ENCODE measurements around the gene ANO3.
A peak's percentile ranks its signal among the peaks of the same experiment; 100 is the strongest.

Gene ANO3

DNA sequence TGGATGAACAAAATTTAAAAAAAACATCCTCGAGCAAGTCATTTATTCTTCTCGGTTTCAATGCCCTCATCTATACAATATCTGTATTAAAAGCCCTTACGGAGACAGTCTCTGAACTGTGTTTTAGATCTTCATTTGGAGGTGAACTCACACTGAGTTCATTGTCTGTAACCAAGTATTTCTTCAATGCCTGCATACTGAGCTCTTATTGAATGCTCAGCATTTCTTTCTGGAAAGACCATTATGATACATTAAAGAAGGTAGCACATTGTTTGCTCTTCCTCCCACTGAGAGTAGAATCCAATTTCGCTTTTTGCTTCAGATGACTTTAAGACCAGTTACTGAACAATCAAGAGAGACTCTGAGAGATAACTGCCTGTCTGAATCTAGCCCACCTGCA is 1.7 kb upstream of the ANO3 start:
- TF ChIP-seq GATA2 (IDR thresholded peaks at IDR 0.05; ENCODE audit: low read depth, low read length) (no peak), GATA3 (IDR thresholded peaks at IDR 0.05; ENCODE audit: low read depth, low read length) (no peak)

DNA sequence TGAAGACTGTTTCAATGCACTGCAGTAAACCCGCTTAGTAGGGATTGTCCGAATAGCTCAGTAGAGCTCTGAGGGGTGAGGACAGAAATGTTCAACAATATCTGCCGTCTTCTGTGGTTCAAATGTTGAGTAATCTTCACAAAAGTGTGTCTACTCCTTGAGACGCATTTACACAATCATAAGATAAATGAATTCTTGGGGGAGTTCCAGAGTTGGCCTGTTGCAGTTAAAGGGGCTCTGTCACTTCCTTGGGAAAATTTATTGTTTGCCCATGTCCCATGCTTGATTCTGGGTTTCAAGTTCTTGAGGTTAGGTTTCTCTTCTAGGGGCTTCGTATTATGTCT is 614 bp downstream of the ANO3 start:
- TF ChIP-seq GATA2 (IDR thresholded peaks at IDR 0.05; ENCODE audit: low read depth, low read length) (no peak), GATA3 (IDR thresholded peaks at IDR 0.05; ENCODE audit: low read depth, low read length) (no peak)

DNA sequence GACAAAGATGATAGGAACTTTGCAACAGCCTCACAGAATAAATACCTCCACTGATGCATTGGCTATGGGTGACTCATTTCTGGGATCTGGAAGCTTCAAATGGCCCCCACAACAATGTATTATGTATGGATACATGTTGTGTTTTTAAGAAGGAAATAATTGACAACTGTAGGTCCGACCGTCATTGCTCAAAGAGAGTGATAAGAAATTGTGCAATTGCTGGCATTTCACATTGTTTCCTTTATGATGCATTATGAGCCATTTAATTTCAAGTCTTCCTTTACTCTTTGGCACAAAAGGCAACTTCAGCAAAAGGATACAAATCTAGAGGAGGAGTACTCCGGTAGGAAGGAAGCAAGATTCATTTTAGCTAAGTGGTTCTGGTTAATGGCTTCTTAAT is 2.0 kb downstream of the ANO3 start:
- TF ChIP-seq GATA2 (IDR thresholded peaks at IDR 0.05; ENCODE audit: low read depth, low read length): no peak
- no peak for TF ChIP-seq GATA3 (IDR thresholded peaks at IDR 0.05; ENCODE audit: low read depth, low read length)

DNA sequence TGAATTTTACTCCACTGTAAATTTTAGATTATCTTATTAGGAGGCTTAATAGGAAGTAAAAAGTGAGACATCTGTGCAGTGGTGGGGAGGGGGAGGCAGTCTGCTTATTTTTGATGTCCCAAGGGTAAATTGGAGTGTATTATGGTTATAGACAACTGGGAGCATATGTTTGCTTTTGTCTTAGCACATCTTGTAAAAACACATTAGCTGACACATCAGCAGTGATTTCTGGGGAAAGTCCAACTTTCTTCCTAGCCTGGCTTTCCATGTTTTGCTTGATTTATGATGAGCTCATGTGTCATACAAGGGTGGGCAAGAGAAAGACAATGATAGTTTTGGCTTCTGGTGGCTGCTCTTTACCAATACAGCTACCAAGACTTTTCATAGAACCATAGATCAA is 4.0 kb downstream of the ANO3 start:
- TF ChIP-seq GATA2 (IDR thresholded peaks at IDR 0.05; ENCODE audit: low read depth, low read length): peak; percentile 25; the same call in 1 of the 2 replicates
- no peak for TF ChIP-seq GATA3 (IDR thresholded peaks at IDR 0.05; ENCODE audit: low read depth, low read length)

DNA sequence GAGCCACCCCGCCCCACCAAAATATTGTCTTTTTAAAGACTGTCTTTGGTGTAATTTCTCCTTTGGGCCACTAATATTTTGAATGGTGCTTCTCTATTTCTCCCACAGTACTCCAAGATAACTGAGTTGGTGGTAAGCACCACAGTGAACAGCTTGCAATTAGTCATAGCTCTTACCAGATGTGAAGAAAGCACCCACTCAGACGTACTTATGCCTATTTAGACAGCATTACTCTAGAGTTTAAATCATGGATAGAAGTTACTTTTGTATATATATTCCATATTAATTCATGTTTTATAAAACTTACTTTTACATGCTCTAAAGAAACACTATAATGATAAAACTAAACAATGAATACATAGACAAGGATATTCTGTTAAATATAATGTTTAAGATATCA is 12.7 kb downstream of the ANO3 start:
- TF ChIP-seq GATA3 (IDR thresholded peaks at IDR 0.05; ENCODE audit: low read depth, low read length) (no peak), GATA2 (IDR thresholded peaks at IDR 0.05; ENCODE audit: low read depth, low read length) (no peak)

DNA sequence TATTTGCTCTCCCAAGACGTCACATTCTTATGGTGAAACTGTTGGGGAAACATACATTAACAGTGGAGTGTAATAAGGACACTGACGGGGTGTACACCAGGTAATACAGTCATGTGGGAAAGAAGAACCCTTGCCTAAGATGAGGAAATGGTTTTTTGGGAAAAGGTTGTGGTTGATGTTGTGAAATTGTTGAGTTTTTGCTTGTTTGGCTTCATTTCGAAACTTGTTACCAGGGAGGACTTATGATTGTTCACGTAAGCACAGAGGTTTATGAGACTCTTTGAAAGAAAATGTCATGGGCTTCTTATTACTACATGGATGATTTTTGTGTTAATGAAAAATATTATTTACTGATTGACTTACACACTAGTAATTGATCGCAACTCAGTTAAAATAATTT is 16.8 kb downstream of the ANO3 start:
- no peak for TF ChIP-seq GATA3 (IDR thresholded peaks at IDR 0.05; ENCODE audit: low read depth, low read length)
- no peak for TF ChIP-seq GATA2 (IDR thresholded peaks at IDR 0.05; ENCODE audit: low read depth, low read length)

DNA sequence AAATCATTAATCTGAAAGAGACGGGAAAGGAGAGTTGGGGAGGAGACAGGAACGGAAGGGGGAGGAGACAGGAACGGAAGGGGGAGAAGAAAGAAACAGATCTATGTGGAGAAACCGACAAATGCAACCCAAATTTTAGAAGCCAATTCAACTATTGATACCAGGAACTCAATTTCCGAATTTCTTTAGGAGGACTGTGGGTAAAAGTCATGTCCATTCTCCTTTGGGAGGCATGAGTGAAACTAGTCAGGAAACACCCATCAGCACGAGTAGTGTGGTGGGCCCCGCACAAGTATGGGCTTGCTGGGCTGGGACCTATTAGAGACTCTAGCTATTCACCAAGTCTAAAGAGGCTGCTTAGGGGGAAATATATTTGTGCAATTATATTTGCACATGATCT is 18.1 kb downstream of the ANO3 start:
- TF ChIP-seq GATA3 (IDR thresholded peaks at IDR 0.05; ENCODE audit: low read depth, low read length) (no peak), GATA2 (IDR thresholded peaks at IDR 0.05; ENCODE audit: low read depth, low read length) (no peak)

DNA sequence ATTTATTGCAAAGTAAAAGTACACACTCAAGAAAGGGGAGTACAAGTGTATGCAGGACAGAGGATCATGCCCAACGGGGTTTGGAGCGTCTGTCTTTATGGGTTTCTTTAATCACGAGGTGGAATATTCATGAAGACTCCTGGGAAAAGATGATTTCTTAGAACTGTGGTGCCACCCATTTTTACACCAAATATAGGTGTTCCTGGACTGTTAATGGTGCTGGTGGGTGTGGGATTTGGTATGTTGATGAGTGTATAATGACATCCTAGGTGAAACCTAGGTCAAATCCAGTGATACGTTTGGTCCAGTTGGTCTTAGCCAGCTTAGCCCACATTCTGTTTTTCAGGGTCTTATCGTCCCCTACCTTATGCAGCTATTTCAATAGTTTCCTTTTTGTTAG is 21.1 kb downstream of the ANO3 start:
- TF ChIP-seq GATA2 (IDR thresholded peaks at IDR 0.05; ENCODE audit: low read depth, low read length) (no peak), GATA3 (IDR thresholded peaks at IDR 0.05; ENCODE audit: low read depth, low read length) (no peak)

DNA sequence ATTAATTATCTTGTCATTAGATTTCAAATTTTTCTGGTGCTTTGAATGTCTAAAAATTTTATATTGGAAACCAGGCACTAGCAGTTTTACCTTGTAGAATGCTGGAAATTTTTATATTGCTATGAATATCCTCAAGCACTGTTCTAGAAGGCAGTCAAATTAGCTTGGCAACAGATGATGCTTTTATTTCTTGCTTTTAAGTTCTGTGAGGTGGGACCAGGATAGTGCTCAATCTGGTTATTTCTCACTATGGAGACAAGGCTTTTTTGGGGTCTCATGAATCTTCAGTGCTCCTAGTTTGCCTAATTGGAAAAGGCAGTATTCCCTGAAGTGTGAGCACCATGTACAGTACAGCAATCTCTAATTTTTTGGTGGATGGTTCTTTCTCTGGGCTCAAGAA is 27.1 kb downstream of the ANO3 start:
- TF ChIP-seq GATA2 (IDR thresholded peaks at IDR 0.05; ENCODE audit: low read depth, low read length) (no peak), GATA3 (IDR thresholded peaks at IDR 0.05; ENCODE audit: low read depth, low read length) (no peak)

DNA sequence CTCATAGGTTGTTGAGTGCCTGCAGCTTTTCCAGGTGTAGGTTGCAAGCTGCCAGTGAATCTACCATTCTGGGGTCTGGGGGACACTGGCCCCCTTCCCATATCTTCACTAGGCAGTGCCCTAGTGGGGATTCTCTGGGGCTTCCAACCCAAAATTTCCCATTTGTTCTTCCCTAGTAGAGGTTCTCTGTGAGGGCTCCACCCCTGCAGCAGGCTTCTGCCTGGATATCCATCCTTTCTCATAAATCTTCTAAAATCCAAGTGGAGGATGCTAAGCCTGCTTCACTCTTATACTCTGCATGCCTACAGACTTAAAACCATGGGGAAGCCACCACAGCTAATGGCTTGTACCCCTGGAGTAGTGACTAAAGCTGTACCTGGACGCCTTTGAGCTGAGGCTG is 33.4 kb downstream of the ANO3 start:
- TF ChIP-seq GATA3 (IDR thresholded peaks at IDR 0.05; ENCODE audit: low read depth, low read length) (no peak), GATA2 (IDR thresholded peaks at IDR 0.05; ENCODE audit: low read depth, low read length) (no peak)

DNA sequence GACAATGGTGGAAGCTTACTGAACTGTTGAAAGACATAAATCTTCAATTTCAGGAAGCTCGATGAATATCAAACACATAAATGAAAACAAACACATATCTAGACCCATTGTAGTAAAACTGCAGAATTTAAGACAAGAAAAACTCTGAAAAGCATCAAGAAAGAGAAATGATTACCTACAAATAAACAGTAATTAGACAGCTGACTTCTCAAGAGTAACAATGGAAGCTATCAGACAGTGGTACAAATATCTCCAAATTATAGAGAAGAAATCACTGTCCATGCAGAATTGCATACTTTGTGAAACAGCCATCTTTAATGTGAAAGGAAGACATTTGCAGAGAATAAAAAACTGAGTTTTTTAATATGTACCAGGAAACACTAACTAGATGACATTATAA is 45.7 kb downstream of the ANO3 start:
- TF ChIP-seq GATA2 (IDR thresholded peaks at IDR 0.05; ENCODE audit: low read depth, low read length) (no peak), GATA3 (IDR thresholded peaks at IDR 0.05; ENCODE audit: low read depth, low read length) (no peak)

DNA sequence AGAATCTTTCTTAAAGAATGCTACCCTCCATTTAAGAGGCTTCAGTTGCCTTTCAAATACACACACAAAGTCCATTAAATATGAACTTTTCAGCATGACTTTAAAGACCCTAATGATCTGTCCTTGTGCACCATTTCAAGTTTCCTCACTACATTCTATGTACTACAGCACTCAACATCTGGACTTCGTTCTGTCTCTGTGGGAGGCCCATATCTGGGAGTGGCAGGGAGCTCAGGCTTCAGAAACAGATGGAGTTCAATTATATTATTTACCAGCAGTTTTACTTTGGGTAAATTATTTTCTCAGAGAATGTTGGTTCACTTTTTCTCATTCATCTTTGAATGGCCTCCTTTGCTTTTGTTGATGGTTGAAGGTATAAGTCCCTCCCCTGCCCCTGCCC is 67.4 kb downstream of the ANO3 start:
- TF ChIP-seq GATA3 (IDR thresholded peaks at IDR 0.05; ENCODE audit: low read depth, low read length): no peak
- TF ChIP-seq GATA2 (IDR thresholded peaks at IDR 0.05; ENCODE audit: low read depth, low read length): no peak

DNA sequence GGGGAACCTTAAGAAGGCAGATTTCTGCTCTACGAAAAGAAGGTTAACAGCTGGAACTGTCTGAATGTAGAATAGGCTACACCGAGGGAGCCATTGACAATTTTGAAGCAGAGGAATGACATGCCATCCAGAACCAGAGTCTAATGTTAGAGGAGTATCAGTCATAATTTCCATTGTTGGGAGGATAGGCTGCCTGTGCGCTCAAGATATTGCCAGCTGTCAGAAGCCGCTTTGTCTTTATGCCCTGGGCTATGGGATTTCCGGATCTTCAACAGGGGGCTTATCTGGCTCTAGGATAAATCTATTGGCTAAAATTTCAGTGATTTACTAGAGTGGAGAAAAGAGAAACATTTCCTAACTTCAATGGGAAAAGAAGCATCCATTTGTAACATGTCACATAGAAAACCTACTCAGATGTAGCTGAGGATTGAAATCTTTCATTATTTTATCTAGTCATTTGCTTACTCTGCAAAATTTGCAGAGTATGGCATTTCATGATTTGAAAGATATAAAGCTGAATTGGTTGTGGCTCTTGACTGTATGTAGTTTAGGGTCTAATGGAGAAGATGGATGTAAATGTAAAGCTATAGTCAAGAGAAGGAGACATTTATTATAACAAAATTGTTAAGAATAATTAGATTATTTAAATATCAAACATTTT is 78.9 kb downstream of the ANO3 start:
- TF ChIP-seq GATA3 (IDR thresholded peaks at IDR 0.05; ENCODE audit: low read depth, low read length) (no peak), GATA2 (IDR thresholded peaks at IDR 0.05; ENCODE audit: low read depth, low read length) (no peak)

DNA sequence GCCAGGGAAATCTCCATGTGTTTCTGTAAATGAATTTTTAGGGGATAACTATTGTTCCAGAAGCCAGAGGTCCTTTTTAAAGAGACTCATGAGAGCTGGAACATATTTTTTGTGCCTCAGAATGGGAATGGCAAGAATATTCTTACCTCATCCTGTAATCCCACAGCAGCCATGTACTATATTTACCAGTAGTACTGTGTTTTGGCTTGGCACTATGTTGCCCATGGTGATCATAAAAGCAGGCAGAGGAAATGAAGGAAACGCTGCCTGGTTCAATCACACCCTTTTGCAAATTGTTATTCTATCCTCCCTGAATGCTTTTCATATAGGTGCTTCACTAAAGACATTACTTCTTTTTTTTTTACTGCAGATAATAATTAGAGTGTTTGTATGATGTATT is 81.0 kb downstream of the ANO3 start:
- TF ChIP-seq GATA3 (IDR thresholded peaks at IDR 0.05; ENCODE audit: low read depth, low read length): no peak
- no peak for TF ChIP-seq GATA2 (IDR thresholded peaks at IDR 0.05; ENCODE audit: low read depth, low read length)

DNA sequence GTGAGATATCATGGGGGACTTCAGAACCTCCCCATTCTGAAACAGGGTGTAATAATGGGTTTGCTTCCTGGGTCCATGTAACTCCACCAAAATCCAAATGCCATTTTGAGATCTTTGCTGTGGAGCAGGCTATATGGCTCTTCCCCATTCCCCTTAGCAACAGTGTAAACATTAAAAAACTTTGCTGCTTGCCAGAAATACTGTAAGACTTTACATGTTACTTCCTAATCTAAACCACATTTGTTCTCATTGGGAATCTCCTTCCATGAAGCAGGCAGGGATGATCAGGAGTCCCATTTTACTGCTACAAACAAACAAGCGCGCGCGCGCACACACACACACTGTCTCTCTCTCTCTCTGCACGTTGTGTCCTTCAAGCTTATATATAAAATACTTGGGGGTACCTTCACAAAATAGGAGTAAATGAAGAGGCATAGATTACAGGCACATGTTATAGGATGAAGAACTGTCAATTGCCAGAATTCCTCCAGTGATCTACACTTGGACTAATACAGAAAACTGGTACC is 86.5 kb downstream of the ANO3 start:
- TF ChIP-seq GATA2 (IDR thresholded peaks at IDR 0.05; ENCODE audit: low read depth, low read length) (no peak), GATA3 (IDR thresholded peaks at IDR 0.05; ENCODE audit: low read depth, low read length) (no peak)

DNA sequence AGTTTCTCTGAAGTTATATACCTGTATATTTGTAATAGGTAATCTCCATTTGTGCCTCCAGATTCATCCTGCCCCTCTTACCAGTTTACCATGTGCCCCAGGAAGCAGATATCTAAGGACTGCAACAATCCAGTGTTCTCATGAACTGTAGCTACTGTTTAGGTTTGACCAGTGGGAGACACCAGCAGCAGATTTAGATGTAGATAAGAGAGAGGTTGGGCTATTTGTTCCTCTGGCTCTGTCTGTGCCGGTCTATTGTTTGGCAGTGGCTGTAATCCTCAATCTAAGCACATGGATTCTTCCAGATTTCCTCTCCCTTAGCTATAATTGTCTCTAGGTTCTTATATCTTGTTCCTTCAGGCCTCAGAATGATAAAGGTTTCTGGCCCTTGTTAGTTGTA is 88.4 kb downstream of the ANO3 start:
- no peak; the same call in 1 of the 2 replicates for TF ChIP-seq GATA2 (IDR thresholded peaks at IDR 0.05; ENCODE audit: low read depth, low read length)
